Dedifferentiated amniotic fluid mesenchymal stem cell (primary cell): ENCODE results near the gene EIF2B4.
"Not testable (repeated sequence)": the region's sequence is repeated elsewhere in the genome, so short reads cannot be mapped to it uniquely, and the experiment has no call there.

Source experiments
- DNase-seq: peaks from one replicate; pipeline ENCODE4 v3.0.0-alpha.2; 2016; ENCODE audit errors: extremely low spot score

EIF2B4 gene

GRCh38 chr2:27336173-27336572, 34.0 kb downstream of the EIF2B4 start:
- DNase-seq, result no peak

- DNase-seq, result no peak
Measured at GRCh38 chr2:27335311-27335710, 34.8 kb downstream of the EIF2B4 start.

- DNase-seq, result no peak
Measured at GRCh38 chr2:27324720-27325119, 45.4 kb downstream of the EIF2B4 start.

GRCh38 chr2:27323596-27324285, 46.4 kb downstream of the EIF2B4 start:
- DNase-seq, result no peak

- peak; percentile 88 for DNase-seq
Measured at GRCh38 chr2:27322766-27323595, 47.2 kb downstream of the EIF2B4 start, which contains the start of gene MPV17. Gene MPV17 (minus strand): TSS chr2:27323097. CDS start chr2:27322517, 580 bp downstream.

GRCh38 chr2:27322301-27322765, 47.8 kb downstream of the EIF2B4 start:
- DNase-seq, result no peak

GRCh38 chr2:27320958-27321543, 49.1 kb downstream of the EIF2B4 start:
- peak; percentile 76 for DNase-seq

- DNase-seq, result not testable (repeated sequence)
Measured at GRCh38 chr2:27319839-27320238, 50.3 kb downstream of the EIF2B4 start.

GRCh38 chr2:27316655-27317412, 53.3 kb downstream of the EIF2B4 start:
- DNase-seq, result no peak

GRCh38 chr2:27315122-27315521, 55.0 kb downstream of the EIF2B4 start:
- DNase-seq, result no peak

- DNase-seq, result no peak
Measured at GRCh38 chr2:27314709-27315108, 55.4 kb downstream of the EIF2B4 start.
